Prostate gland (tissue), 2 donors: ENCODE results near the gene HDAC3.
"Not testable (repeated sequence)": the region's sequence is repeated elsewhere in the genome, so short reads cannot be mapped to it uniquely, and the experiment has no call there.

Experiments used
- CTCF ChIP-seq, 4 experiments: fragments of 200-600 bp in 2 of 4; fragments of 450-650 bp in 2 of 4; sonication (generic) in 2 of 4; IDR thresholded peaks; 1 replicate in 3 of 4; 2 replicates in 1 of 4; pipeline ENCODE4 v1.5.1; 2016 to 2019; ENCODE audit warnings: antibody characterized with exemption in 4 of 4, mild to moderate bottlenecking in 2 of 4, moderate library complexity in 2 of 4
- POLR2A ChIP-seq: fragments of 450-650 bp; IDR thresholded peaks from one replicate; pipeline ENCODE4 v1.6.1; 2016; ENCODE audit warnings: antibody characterized with exemption, mild to moderate bottlenecking
- POLR2AphosphoS5 ChIP-seq: sonication (generic); formaldehyde crosslinking; IDR thresholded peaks from one replicate; pipeline ENCODE4 v1.6.1; 2017; ENCODE audit warnings: antibody characterized with exemption

DNA sequence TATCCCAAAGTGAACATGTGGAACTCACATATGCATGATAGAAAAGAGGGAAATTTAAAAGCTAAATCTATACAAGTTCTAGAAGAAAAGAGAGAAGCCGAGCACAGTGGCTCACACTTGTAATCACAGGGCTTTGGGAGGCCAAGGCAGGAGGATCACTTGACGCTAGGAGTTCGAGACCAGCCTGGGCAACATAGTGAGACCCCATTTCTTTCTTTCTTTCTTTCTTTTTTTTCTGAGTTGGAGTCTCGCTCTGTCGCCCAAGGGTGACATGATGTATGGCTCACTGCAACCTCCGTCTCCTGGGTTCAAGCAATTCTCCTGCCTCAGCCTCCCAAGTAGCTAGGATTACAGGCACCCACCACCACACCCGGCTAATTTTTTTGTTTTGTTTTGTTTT lies 26.7 kb downstream of the HDAC3 start:
- TF ChIP-seq POLR2A; POLR2AphosphoS5; CTCF (IDR thresholded peaks at IDR 0.05): not testable (repeated sequence)
